ENCODE results near the gene KIAA0040.

The KIAA0040 gene

GRCh38 chr1:175145899-175146528 is 46.6 kb downstream of the KIAA0040 start (continued):
- no peak for TF ChIP-seq CREB5 (CRISPR knock-in tag; IDR thresholded peaks at IDR 0.05; ENCODE audit: low read depth)
- TF ChIP-seq ZFP30 (CRISPR knock-in tag; IDR thresholded peaks at IDR 0.05): no peak

- TF ChIP-seq POU6F1 (CRISPR knock-in tag; IDR thresholded peaks at IDR 0.05; ENCODE audit: borderline replicate concordance, low read depth): no peak
- no peak for TF ChIP-seq CREB5 (CRISPR knock-in tag; IDR thresholded peaks at IDR 0.05; ENCODE audit: low read depth)
- TF ChIP-seq ZFP3 (CRISPR knock-in tag; IDR thresholded peaks at IDR 0.05): no peak
- no peak for TF ChIP-seq ZNF70 (CRISPR knock-in tag; IDR thresholded peaks at IDR 0.05)
- no peak for TF ChIP-seq ESRRG (CRISPR knock-in tag; IDR thresholded peaks at IDR 0.05)
- TF ChIP-seq PATZ1 (CRISPR knock-in tag; IDR thresholded peaks at IDR 0.05; ENCODE audit: borderline replicate concordance): no peak
- TF ChIP-seq PPARA (CRISPR knock-in tag; IDR thresholded peaks at IDR 0.05; ENCODE audit: borderline replicate concordance): no peak
- TF ChIP-seq ARNTL (CRISPR knock-in tag; IDR thresholded peaks at IDR 0.05; ENCODE audit: borderline replicate concordance, low read depth): no peak
- TF ChIP-seq OSR1 (CRISPR knock-in tag; IDR thresholded peaks at IDR 0.05): no peak
- no peak for TF ChIP-seq RARB (CRISPR knock-in tag; IDR thresholded peaks at IDR 0.05)
- no peak for TF ChIP-seq BACH2 (CRISPR knock-in tag; IDR thresholded peaks at IDR 0.05; ENCODE audit: borderline replicate concordance)
- no peak for TF ChIP-seq ZNF565 (CRISPR knock-in tag; conservative IDR thresholded peaks at IDR 0.05; ENCODE audit: low read depth)
- no peak for TF ChIP-seq TSHZ2 (CRISPR knock-in tag; IDR thresholded peaks at IDR 0.05)
- ATAC-seq: no peak
Measured at GRCh38 chr1:175138579-175138978, 54.0 kb downstream of the KIAA0040 start.

GRCh38 chr1:175137369-175137768 is 55.2 kb downstream of the KIAA0040 start:
- TF ChIP-seq OSR1 (CRISPR knock-in tag; IDR thresholded peaks at IDR 0.05) (no peak), TCF4 (CRISPR knock-in tag; IDR thresholded peaks at IDR 0.05; ENCODE audit: borderline replicate concordance) (no peak), SNAI2 (CRISPR knock-in tag; IDR thresholded peaks at IDR 0.05) (no peak), CREB5 (CRISPR knock-in tag; IDR thresholded peaks at IDR 0.05; ENCODE audit: low read depth) (no peak), ZC3H10 (CRISPR knock-in tag; IDR thresholded peaks at IDR 0.05) (no peak), PPARA (CRISPR knock-in tag; IDR thresholded peaks at IDR 0.05; ENCODE audit: borderline replicate concordance) (no peak)

GRCh38 chr1:175136246-175136645 is 56.3 kb downstream of the KIAA0040 start:
- TF ChIP-seq BACH2 (CRISPR knock-in tag; IDR thresholded peaks at IDR 0.05; ENCODE audit: borderline replicate concordance): no peak
- TF ChIP-seq RARB (CRISPR knock-in tag; IDR thresholded peaks at IDR 0.05): no peak
- TF ChIP-seq TSHZ2 (CRISPR knock-in tag; IDR thresholded peaks at IDR 0.05): no peak
- no peak for TF ChIP-seq ISL1 (CRISPR knock-in tag; IDR thresholded peaks at IDR 0.05)
- no peak for TF ChIP-seq TOX (CRISPR knock-in tag; IDR thresholded peaks at IDR 0.05; ENCODE audit: borderline replicate concordance)
- TF ChIP-seq ARNTL (CRISPR knock-in tag; IDR thresholded peaks at IDR 0.05; ENCODE audit: borderline replicate concordance, low read depth): no peak
- TF ChIP-seq SNAI2 (CRISPR knock-in tag; IDR thresholded peaks at IDR 0.05): no peak
- no peak for TF ChIP-seq ZFP30 (CRISPR knock-in tag; IDR thresholded peaks at IDR 0.05)
- TF ChIP-seq ZFP3 (CRISPR knock-in tag; IDR thresholded peaks at IDR 0.05): no peak
- no peak for TF ChIP-seq CREB5 (CRISPR knock-in tag; IDR thresholded peaks at IDR 0.05; ENCODE audit: low read depth)
- no peak for ATAC-seq

More at GRCh38 chr1:175137369-175137768, 55.2 kb downstream of the KIAA0040 start:
- no peak for ATAC-seq
